Cortex of kidney (tissue), 1 donor: ENCODE results near the gene CFAP54.

Experiments used
- DNase-seq: peaks from one replicate; lab custom pipeline; 2025; lab: John Stamatoyannopoulos, UW

CFAP54 gene

GRCh38 chr12:96766232-96766631, 276.9 kb downstream of the CFAP54 start:
- no peak for DNase-seq

- DNase-seq: no peak
Observed at GRCh38 chr12:96769400-96769799, 280.0 kb downstream of the CFAP54 start.

- DNase-seq: no peak
Observed at GRCh38 chr12:96770219-96771102, 281.1 kb downstream of the CFAP54 start.

GRCh38 chr12:96773031-96773430, 283.7 kb downstream of the CFAP54 start:
- DNase-seq: no peak

- no peak for DNase-seq
Observed at GRCh38 chr12:96774496-96775256, 285.3 kb downstream of the CFAP54 start.

- DNase-seq: no peak
Observed at GRCh38 chr12:96776908-96777307, 287.5 kb downstream of the CFAP54 start.

- DNase-seq: no peak
Observed at GRCh38 chr12:96780330-96780729, 291.0 kb downstream of the CFAP54 start.

- DNase-seq: no peak
Observed at GRCh38 chr12:96786791-96787190, 297.4 kb downstream of the CFAP54 start.

- no peak for DNase-seq
Observed at GRCh38 chr12:96803969-96804368, 314.6 kb downstream of the CFAP54 start.

GRCh38 chr12:96806272-96806671, 316.9 kb downstream of the CFAP54 start:
- DNase-seq: no peak

- DNase-seq: no peak
Observed at GRCh38 chr12:96807741-96808140, 318.4 kb downstream of the CFAP54 start.

GRCh38 chr12:96808587-96808986, 319.2 kb downstream of the CFAP54 start:
- no peak for DNase-seq

- no peak for DNase-seq
Observed at GRCh38 chr12:96809522-96809921, 320.1 kb downstream of the CFAP54 start.

- no peak for DNase-seq
Observed at GRCh38 chr12:96810057-96810456, 320.7 kb downstream of the CFAP54 start.

- DNase-seq: no peak
Observed at GRCh38 chr12:96810477-96810876, 321.1 kb downstream of the CFAP54 start.

- no peak for DNase-seq
Observed at GRCh38 chr12:96811083-96811482, 321.7 kb downstream of the CFAP54 start.

- no peak for DNase-seq
Observed at GRCh38 chr12:96812153-96812552, 322.8 kb downstream of the CFAP54 start.

GRCh38 chr12:96814200-96814599, 324.8 kb downstream of the CFAP54 start:
- no peak for DNase-seq

GRCh38 chr12:96821592-96821991, 332.2 kb downstream of the CFAP54 start:
- DNase-seq: no peak

GRCh38 chr12:96822641-96823040, 333.3 kb downstream of the CFAP54 start:
- no peak for DNase-seq

GRCh38 chr12:96824074-96824837, 334.9 kb downstream of the CFAP54 start:
- DNase-seq: no peak

GRCh38 chr12:96824838-96825236, 335.5 kb downstream of the CFAP54 start:
- DNase-seq: no peak
